Measurements from ENCODE around the gene VWA5A.

The VWA5A gene

GRCh38 chr11:124114942-124115781, at the start of gene VWA5A:
VWA5A (plus strand) TSS chr11:124115450; CDS start chr11:124117512, 2,062 bp downstream.
- in situ Hi-C loops (cut with HindIII; ENCODE audit: low sequenced_read_pairs), result no loop called here

GRCh38 chr11:124068601-124069110, 46.6 kb upstream of the VWA5A start:
- in situ Hi-C loops (cut with HindIII; ENCODE audit: low sequenced_read_pairs), result no loop called here

- in situ Hi-C loops (cut with HindIII; ENCODE audit: low sequenced_read_pairs), result no loop called here
These were observed 45.5 kb upstream of the VWA5A start for GRCh38 chr11:124069429-124070401.

GRCh38 chr11:124070915-124071622, 44.2 kb upstream of the VWA5A start:
- in situ Hi-C loops (cut with HindIII; ENCODE audit: low sequenced_read_pairs), result no loop called here

- in situ Hi-C loops (cut with HindIII; ENCODE audit: low sequenced_read_pairs), result no loop called here
These were observed 43.7 kb upstream of the VWA5A start for GRCh38 chr11:124071623-124071948.

- in situ Hi-C loops (cut with HindIII; ENCODE audit: low sequenced_read_pairs), result no loop called here
These were observed 43.1 kb upstream of the VWA5A start for GRCh38 chr11:124072147-124072546.

GRCh38 chr11:124074554-124074953, 40.7 kb upstream of the VWA5A start:
- in situ Hi-C loops (cut with HindIII; ENCODE audit: low sequenced_read_pairs), result no loop called here

- in situ Hi-C loops (cut with HindIII; ENCODE audit: low sequenced_read_pairs), result no loop called here
These were observed 39.8 kb upstream of the VWA5A start for GRCh38 chr11:124075492-124075840.

GRCh38 chr11:124075841-124076651, 39.2 kb upstream of the VWA5A start:
- in situ Hi-C loops (cut with HindIII; ENCODE audit: low sequenced_read_pairs), result no loop called here

- in situ Hi-C loops (cut with HindIII; ENCODE audit: low sequenced_read_pairs), result no loop called here
These were observed 38.0 kb upstream of the VWA5A start for GRCh38 chr11:124077266-124077665.

- in situ Hi-C loops (cut with HindIII; ENCODE audit: low sequenced_read_pairs), result no loop called here
These were observed 36.7 kb upstream of the VWA5A start for GRCh38 chr11:124078591-124078990.

- in situ Hi-C loops (cut with HindIII; ENCODE audit: low sequenced_read_pairs), result no loop called here
These were observed 35.5 kb upstream of the VWA5A start for GRCh38 chr11:124079631-124080326.

- in situ Hi-C loops (cut with HindIII; ENCODE audit: low sequenced_read_pairs), result no loop called here
These were observed 34.8 kb upstream of the VWA5A start for GRCh38 chr11:124080327-124081001.

- in situ Hi-C loops (cut with HindIII; ENCODE audit: low sequenced_read_pairs), result no loop called here
These were observed 33.8 kb upstream of the VWA5A start for GRCh38 chr11:124081483-124081882.

- in situ Hi-C loops (cut with HindIII; ENCODE audit: low sequenced_read_pairs), result no loop called here
These were observed 32.9 kb upstream of the VWA5A start for GRCh38 chr11:124082371-124082770.

GRCh38 chr11:124085583-124085982, 29.7 kb upstream of the VWA5A start:
- in situ Hi-C loops (cut with HindIII; ENCODE audit: low sequenced_read_pairs), result no loop called here

GRCh38 chr11:124085997-124086846, 29.0 kb upstream of the VWA5A start:
- in situ Hi-C loops (cut with HindIII; ENCODE audit: low sequenced_read_pairs), result no loop called here

- in situ Hi-C loops (cut with HindIII; ENCODE audit: low sequenced_read_pairs), result no loop called here
These were observed 24.3 kb upstream of the VWA5A start for GRCh38 chr11:124090996-124091395.
